ENCODE measurements around the gene SCRN2.

The SCRN2 gene

GRCh38 chr17:47871048-47871447, 30.0 kb upstream of the SCRN2 start:
- DNase-seq: no peak

- no peak for DNase-seq
Measured at GRCh38 chr17:47870056-47870455, 29.0 kb upstream of the SCRN2 start.

DNA sequence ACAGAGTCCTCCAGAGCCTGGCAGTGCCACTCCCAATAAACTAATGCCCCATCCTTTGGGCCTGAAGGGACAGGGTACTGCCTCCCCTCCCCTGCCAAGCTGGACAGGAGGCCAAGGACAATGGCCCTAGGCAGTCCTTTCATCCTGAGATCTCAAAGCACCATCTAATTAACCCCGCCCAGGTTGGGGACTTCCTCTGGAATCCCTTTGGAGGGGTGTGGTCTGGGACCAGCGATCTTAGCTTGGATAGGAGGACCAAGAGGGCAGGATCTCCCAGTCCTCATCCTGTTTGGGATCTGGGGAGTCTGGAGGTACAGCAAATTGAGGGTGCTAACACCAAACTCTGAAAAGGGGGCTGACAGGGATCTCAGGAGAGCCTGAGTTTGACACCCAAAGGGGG, 28.0 kb upstream of the SCRN2 start:
- no peak for DNase-seq

GRCh38 chr17:47867813-47868533, 26.9 kb upstream of the SCRN2 start:
- DNase-seq: no peak

DNA sequence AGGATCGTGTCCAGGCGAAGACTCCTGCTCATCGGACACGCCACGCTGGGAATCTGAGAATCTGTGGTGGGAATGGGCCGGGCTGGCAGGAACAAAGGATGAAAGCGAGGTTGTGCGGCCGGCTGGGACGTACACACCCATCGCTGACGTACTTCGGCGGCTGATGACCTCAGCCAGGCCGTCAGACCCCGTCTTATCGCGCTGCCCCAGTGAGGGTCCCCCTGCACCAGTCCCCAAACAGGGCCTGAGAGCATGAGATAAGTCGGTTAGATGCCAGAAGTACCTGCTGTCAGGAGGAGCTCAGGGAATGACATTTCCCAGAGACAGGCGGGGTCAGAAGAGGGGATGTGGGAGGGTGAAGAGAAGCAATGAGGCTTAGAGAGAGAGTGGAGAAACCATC, 25.9 kb upstream of the SCRN2 start:
- no peak for DNase-seq

GRCh38 chr17:47864791-47865216, 23.7 kb upstream of the SCRN2 start:
- DNase-seq: no peak

DNA sequence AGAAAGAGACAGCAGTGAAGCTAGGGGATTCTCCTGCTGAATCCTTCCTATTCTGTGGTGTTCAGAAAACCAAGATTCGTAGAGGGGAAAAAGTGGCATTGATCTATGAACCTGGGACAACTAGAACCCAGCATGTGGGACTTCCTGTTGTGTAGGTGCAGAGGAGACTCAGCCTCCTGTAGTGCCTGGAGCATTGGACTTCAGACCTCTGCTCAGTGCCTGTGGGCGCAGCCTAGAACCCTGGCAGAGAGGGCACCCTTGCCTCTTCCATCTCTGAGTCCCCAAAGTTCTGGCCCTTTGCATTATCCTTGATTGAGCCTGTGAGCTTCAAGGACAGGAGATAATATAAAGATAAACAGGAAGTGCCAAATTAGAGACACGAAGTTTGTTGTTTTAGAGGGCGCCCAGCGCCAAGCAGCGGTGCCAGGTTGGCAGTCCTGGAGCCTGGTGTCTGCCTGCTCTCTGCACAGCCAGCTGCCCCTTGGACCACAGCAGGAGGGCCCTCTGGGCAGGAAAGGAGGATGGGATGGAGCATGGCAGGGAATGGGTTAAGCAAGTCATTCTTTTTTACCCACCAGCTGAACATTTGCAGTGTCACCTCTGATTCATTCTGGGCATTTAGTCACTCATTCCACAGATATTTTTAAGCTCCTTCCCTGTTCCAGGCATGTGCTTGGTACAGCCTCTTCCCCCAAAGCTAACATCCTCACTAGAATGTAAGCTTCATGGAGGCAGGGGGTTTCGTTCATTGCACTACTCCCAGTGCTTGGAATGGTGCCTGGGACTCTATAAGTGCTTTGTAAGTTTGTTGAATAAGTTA, 21.8 kb upstream of the SCRN2 start:
- no peak for DNase-seq

DNA sequence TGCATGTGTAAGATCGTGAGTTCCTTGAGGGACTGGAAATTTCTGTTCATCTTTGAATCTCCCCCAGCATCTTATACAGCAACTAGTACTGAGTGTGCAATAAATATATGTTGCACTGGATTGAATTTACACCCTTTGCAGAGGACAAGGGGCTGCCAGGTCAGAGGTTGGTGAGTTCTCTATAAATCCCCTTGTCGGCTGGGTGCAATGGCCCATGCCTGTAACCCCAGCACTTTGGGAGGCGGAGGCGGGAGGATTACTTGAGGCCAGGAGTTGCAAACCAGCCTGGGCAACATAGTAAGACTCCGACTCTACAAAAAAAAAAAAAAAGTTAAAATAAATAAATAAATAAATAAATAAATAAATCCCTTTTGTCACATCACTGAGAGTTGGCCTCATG, 19.3 kb upstream of the SCRN2 start:
- DNase-seq: no peak

GRCh38 chr17:47857551-47858455, 16.7 kb upstream of the SCRN2 start:
- DNase-seq: no peak

GRCh38 chr17:47856830-47857229, 15.8 kb upstream of the SCRN2 start:
- no peak for DNase-seq

- no peak for DNase-seq
Measured at GRCh38 chr17:47855737-47856136, 14.7 kb upstream of the SCRN2 start.

- DNase-seq: no peak
Measured at GRCh38 chr17:47853616-47854015, 12.5 kb upstream of the SCRN2 start.

DNA sequence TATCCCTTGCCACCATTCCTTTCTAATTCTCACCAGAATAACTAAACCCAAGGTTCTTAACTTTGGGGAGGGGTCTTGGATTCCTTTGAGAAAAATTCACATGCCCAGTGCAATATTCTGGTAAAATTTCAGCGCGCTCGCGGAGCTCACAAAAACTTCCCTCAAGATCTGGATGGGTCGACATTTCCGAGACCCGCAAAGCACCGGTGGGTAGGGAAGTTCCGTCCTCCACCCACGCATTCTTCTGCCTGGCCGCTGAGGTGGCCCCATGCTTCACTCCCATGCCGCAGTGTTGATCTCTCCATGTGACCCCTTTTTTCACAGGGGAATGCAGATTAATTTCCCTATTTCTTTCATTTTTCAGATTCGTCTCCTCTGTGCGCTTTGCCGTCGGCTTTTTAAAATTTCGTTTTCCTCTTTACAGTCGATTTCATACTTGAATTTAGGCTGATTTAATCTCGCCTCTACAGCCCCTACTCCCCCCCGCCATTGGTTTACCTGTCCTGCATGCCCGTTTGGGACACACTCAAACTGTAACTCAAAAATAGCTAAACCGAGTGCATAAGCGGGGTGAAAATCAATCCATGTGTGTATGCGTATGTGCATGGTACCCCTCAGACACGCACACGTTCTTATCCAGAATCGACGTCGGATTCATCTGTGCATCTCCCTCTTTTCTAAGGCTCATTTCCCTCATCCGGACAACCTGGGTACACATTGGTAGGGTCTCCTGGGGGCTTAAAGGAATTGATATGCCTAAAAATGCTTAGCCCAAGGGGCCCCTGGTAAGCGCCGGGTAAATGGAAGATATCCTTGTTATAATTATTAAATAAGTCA, 11.3 kb upstream of the SCRN2 start:
- no peak for DNase-seq

GRCh38 chr17:47851764-47852112, 10.7 kb upstream of the SCRN2 start:
- DNase-seq: no peak

- peak; percentile 70 for DNase-seq
Measured at GRCh38 chr17:47850692-47851573, 9.9 kb upstream of the SCRN2 start, which contains the start of gene SP6. SP6 (minus strand) TSS chr17:47851163; CDS start chr17:47848429, 2,734 bp downstream.

- no peak for DNase-seq
Measured at GRCh38 chr17:47850373-47850691, 9.3 kb upstream of the SCRN2 start.

- DNase-seq: no peak
Measured at GRCh38 chr17:47848198-47848513, 7.1 kb upstream of the SCRN2 start.

DNA sequence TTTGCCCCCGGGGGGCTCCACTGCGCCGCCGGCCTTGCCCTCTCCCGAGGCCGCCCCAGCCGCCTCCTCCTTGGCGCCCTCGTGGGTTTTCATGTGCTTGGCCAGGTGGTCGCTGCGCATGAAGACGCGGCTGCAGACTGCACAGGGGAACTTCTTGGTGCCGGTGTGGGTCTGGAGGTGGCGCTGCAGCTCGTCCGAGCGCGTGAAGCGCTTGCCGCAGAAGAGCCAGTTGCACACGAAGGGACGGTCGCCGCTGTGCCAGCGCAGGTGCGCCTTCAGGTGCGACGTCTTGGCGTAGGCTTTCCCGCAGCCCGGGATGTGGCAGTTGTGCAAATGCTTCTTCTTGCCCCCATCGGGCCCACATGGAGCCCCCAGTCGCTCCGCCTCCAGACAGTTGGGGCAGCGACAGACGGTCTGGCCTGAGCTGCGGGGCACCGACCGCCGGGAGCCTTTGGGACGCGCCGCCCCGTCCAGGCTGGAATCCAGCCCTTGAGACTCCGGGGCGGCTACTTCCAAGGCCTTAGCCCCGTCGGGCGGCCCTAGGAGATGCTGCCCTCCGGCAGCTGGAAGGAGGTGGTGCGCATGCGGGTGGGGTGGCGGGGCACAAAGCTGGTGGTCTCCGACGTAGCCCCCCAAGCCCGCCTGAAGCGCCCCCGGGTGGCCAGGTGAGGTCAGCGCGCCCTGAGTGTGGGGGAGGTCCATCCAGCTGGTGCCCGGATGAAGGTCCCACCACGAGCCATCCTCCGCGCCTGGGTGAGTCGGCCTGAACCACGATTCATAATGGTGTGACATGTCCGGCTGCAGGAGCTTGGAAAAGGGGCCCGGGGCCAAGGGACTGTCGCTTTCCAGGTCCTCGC, 6.5 kb upstream of the SCRN2 start:
- DNase-seq: peak; percentile 47

- no peak for DNase-seq
Measured at GRCh38 chr17:47846716-47847340, 5.8 kb upstream of the SCRN2 start.

DNA sequence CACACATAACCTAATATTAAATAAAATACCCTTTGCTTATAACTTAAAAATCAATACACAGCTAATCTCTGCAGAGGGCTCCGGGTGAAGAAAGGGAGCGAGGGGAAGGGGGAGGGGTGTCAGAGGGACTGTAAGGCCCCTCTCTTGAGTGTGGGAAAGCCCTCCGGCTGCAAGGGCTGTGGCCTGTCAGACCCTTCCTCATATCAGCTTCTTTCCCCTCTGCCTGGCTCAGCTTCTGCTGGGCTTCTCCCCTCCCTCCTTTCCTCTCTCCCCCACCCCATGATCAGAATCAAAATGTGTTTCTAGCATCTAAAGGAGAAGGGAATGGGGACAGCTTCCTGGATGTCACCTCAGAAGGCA, 4.6 kb upstream of the SCRN2 start:
- DNase-seq: no peak

All from CD4-positive, alpha-beta T cell treated with Interleukin-12 subunit alpha and Interleukin-12 subunit beta, for 1 hour (primary cell).